Measurements from ENCODE around the gene PLEKHG7.

The PLEKHG7 gene

DNA sequence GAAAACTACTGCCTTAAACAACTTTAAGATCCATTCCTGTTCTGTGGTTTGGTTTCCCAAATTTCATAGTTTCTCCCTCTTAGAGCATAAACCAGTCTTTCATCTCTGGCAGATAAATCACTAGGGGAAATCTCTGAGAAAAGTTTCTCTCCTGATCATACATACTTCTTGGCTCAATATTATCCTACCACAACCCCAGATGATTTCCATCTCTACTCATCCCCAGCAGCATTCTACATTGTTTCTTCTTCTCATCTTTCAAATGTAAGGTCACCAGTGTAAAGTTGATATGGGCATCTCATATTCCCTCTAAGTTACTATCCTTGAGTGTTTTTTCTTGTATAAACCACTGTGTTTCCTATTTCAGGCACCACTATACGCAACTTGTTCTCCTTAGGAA, 45.9 kb upstream of the PLEKHG7 start:
- H3K27ac ChIP-seq (ENCODE audit: low read length), result no peak overlapping the region
- H3K27me3 ChIP-seq (ENCODE audit: insufficient read depth, low read length, poor library complexity), result no peaks in the 10 kb centered on the region
- ATAC-seq (ENCODE audit: insufficient read depth, low read depth), result no peak
- H3K9ac ChIP-seq (ENCODE audit: low read depth, low read length), result no peak overlapping the region
- peaks cover 3% of the 10 kb centered on the region for H3K9me3 ChIP-seq (ENCODE audit: insufficient read depth, low read length, severe bottlenecking)
- no peak overlapping the region for H3K4me2 ChIP-seq (ENCODE audit: insufficient read depth, low read length)
- no peak overlapping the region for H3K4me3 ChIP-seq (ENCODE audit: low read depth in 1 of 2, low read length in 2 of 2)
- TF ChIP-seq EZH2 (IDR thresholded peaks at IDR 0.05; ENCODE audit: borderline replicate concordance, low read depth, low read length, severe bottlenecking), result no peak
- TF ChIP-seq, protein P1, sequence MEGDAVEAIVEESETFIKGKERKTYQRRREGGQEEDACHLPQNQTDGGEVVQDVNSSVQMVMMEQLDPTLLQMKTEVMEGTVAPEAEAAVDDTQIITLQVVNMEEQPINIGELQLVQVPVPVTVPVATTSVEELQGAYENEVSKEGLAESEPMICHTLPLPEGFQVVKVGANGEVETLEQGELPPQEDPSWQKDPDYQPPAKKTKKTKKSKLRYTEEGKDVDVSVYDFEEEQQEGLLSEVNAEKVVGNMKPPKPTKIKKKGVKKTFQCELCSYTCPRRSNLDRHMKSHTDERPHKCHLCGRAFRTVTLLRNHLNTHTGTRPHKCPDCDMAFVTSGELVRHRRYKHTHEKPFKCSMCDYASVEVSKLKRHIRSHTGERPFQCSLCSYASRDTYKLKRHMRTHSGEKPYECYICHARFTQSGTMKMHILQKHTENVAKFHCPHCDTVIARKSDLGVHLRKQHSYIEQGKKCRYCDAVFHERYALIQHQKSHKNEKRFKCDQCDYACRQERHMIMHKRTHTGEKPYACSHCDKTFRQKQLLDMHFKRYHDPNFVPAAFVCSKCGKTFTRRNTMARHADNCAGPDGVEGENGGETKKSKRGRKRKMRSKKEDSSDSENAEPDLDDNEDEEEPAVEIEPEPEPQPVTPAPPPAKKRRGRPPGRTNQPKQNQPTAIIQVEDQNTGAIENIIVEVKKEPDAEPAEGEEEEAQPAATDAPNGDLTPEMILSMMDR (IDR thresholded peaks at IDR 0.05; ENCODE audit: borderline replicate concordance, extremely low read depth, low read length, poor library complexity, severe bottlenecking), result no peak
- no peaks in the 10 kb centered on the region for H3K79me2 ChIP-seq (ENCODE audit: insufficient read depth, low read length)
- no peak for DNase-seq
- H3K4me1 ChIP-seq (ENCODE audit: insufficient read depth, low read length), result no peaks in the 10 kb centered on the region
- no peaks in the 10 kb centered on the region for H4K20me1 ChIP-seq (ENCODE audit: insufficient read depth, low read length)
- no peaks in the 10 kb centered on the region for H3K36me3 ChIP-seq (ENCODE audit: insufficient read depth, low read length)
- H2AFZ ChIP-seq (ENCODE audit: low read depth, low read length), result no peak overlapping the region

- Histone ChIP-seq H3K4me2 (ENCODE audit: insufficient read depth, low read length) (no peak overlapping the region), H3K79me2 (ENCODE audit: insufficient read depth, low read length) (no peaks in the 10 kb centered on the region), H3K27ac (ENCODE audit: low read length) (no peak overlapping the region), H2AFZ (ENCODE audit: low read depth, low read length) (no peak overlapping the region), H4K20me1 (ENCODE audit: insufficient read depth, low read length) (no peaks in the 10 kb centered on the region), H3K27me3 (ENCODE audit: insufficient read depth, low read length, poor library complexity) (no peaks in the 10 kb centered on the region), H3K36me3 (ENCODE audit: insufficient read depth, low read length) (no peaks in the 10 kb centered on the region), H3K9me3 (ENCODE audit: insufficient read depth, low read length, severe bottlenecking) (peaks cover 5% of the 10 kb centered on the region), H3K9ac (ENCODE audit: low read depth, low read length) (no peak overlapping the region), H3K4me1 (ENCODE audit: insufficient read depth, low read length) (no peaks in the 10 kb centered on the region), H3K4me3 (ENCODE audit: low read depth in 1 of 2, low read length in 2 of 2) (no peak overlapping the region)
- TF ChIP-seq EZH2 (IDR thresholded peaks at IDR 0.05; ENCODE audit: borderline replicate concordance, low read depth, low read length, severe bottlenecking), result no peak
- TF ChIP-seq, protein P1 (IDR thresholded peaks at IDR 0.05; ENCODE audit: borderline replicate concordance, extremely low read depth, low read length, poor library complexity, severe bottlenecking), result no peak
- DNase-seq, result no peak
- no peak for ATAC-seq (ENCODE audit: insufficient read depth, low read depth)
These were observed 45.0 kb upstream of the PLEKHG7 start for GRCh38 chr12:92657770-92658169.

- Histone ChIP-seq H3K9ac (ENCODE audit: low read depth, low read length) (no peak overlapping the region), H3K4me2 (ENCODE audit: insufficient read depth, low read length) (no peak overlapping the region), H3K36me3 (ENCODE audit: insufficient read depth, low read length) (no peaks in the 10 kb centered on the region), H3K9me3 (ENCODE audit: insufficient read depth, low read length, severe bottlenecking) (peaks cover 5% of the 10 kb centered on the region), H3K27me3 (ENCODE audit: insufficient read depth, low read length, poor library complexity) (no peaks in the 10 kb centered on the region), H3K4me3 (ENCODE audit: low read depth in 1 of 2, low read length in 2 of 2) (no peak overlapping the region), H3K79me2 (ENCODE audit: insufficient read depth, low read length) (no peaks in the 10 kb centered on the region), H2AFZ (ENCODE audit: low read depth, low read length) (no peak overlapping the region), H3K4me1 (ENCODE audit: insufficient read depth, low read length) (no peaks in the 10 kb centered on the region), H4K20me1 (ENCODE audit: insufficient read depth, low read length) (no peaks in the 10 kb centered on the region), H3K27ac (ENCODE audit: low read length) (no peak overlapping the region)
- ATAC-seq (ENCODE audit: insufficient read depth, low read depth) (no peak), DNase-seq (no peak)
- TF ChIP-seq EZH2 (IDR thresholded peaks at IDR 0.05; ENCODE audit: borderline replicate concordance, low read depth, low read length, severe bottlenecking), result no peak
- TF ChIP-seq, protein P1 (IDR thresholded peaks at IDR 0.05; ENCODE audit: borderline replicate concordance, extremely low read depth, low read length, poor library complexity, severe bottlenecking), result no peak
These were observed 44.2 kb upstream of the PLEKHG7 start for GRCh38 chr12:92658611-92659010.

GRCh38 chr12:92661269-92661668, 41.5 kb upstream of the PLEKHG7 start:
- DNase-seq (no peak), ATAC-seq (ENCODE audit: insufficient read depth, low read depth) (no peak)
- no peak overlapping the region for H2AFZ ChIP-seq (ENCODE audit: low read depth, low read length)
- H3K36me3 ChIP-seq (ENCODE audit: insufficient read depth, low read length), result no peaks in the 10 kb centered on the region
- H3K9me3 ChIP-seq (ENCODE audit: insufficient read depth, low read length, severe bottlenecking), result peaks cover 5% of the 10 kb centered on the region
- H3K4me2 ChIP-seq (ENCODE audit: insufficient read depth, low read length), result no peak overlapping the region
- no peaks in the 10 kb centered on the region for H3K79me2 ChIP-seq (ENCODE audit: insufficient read depth, low read length)
- no peaks in the 10 kb centered on the region for H3K4me1 ChIP-seq (ENCODE audit: insufficient read depth, low read length)
- H3K9ac ChIP-seq (ENCODE audit: low read depth, low read length), result no peak overlapping the region
- no peaks in the 10 kb centered on the region for H4K20me1 ChIP-seq (ENCODE audit: insufficient read depth, low read length)
- no peak overlapping the region for H3K4me3 ChIP-seq (ENCODE audit: low read depth in 1 of 2, low read length in 2 of 2)
- TF ChIP-seq, protein P1 (IDR thresholded peaks at IDR 0.05; ENCODE audit: borderline replicate concordance, extremely low read depth, low read length, poor library complexity, severe bottlenecking), result no peak
- no peak for TF ChIP-seq EZH2 (IDR thresholded peaks at IDR 0.05; ENCODE audit: borderline replicate concordance, low read depth, low read length, severe bottlenecking)
- H3K27me3 ChIP-seq (ENCODE audit: insufficient read depth, low read length, poor library complexity), result no peaks in the 10 kb centered on the region
- no peak overlapping the region for H3K27ac ChIP-seq (ENCODE audit: low read length)
